ENCODE measurements around the gene MRPS7. TPM values are rescaled to one million over a fixed set of nuclear protein-coding genes. Genes with fewer than 3 reads are reported as not detected.

Gene MRPS7
- total and polyA plus RNA-seq, 2 of the 8 experiments (the other 6 are each of a cell fraction or from before 2014, with no cell fraction given): 63.4 to 79.4 TPM

GRCh38 chr17:75288359-75288758, 26.7 kb downstream of the MRPS7 start (continued):
- TF ChIP-seq TAF1 (IDR thresholded peaks at IDR 0.05; ENCODE audit: low read depth, low read length) (no peak), CEBPB (IDR thresholded peaks at IDR 0.05; ENCODE audit: low read depth, low read length) (no peak), SP1 (IDR thresholded peaks at IDR 0.05; ENCODE audit: low read depth, low read length) (no peak), SAP30 (IDR thresholded peaks at IDR 0.05; ENCODE audit: insufficient read depth, insufficient replicate concordance, low read length) (no peak), KDM1A (IDR thresholded peaks at IDR 0.05; ENCODE audit: borderline replicate concordance, low read length) (no peak), BCL11A (IDR thresholded peaks at IDR 0.05; ENCODE audit: low read depth in 2 of 2, low read length in 2 of 2) (no peak), POLR2AphosphoS5 (IDR thresholded peaks at IDR 0.05; ENCODE audit: low read depth, low read length) (no peak)
